RWPE1 (cell line): Measurements from ENCODE around the gene SYMPK.

ENCODE experiments used
- CTCF ChIA-PET: fragments of 350-600 bp; sonication (Branson Sonifier 250); formaldehyde crosslinking; extraction: SDS; loops from one replicate; lab custom pipeline; 2021; lab: Yijun Ruan, JAX
- POLR2A ChIA-PET: fragments of 400-600 bp; formaldehyde crosslinking; extraction: SDS; loops from one replicate; lab custom pipeline; 2020; ENCODE audit warnings: antibody characterized with exemption; ENCODE audit not compliant: low non-redundant PET; lab: Yijun Ruan, JAX
- DNase-seq: peaks from one replicate; pipeline ENCODE4 v3.0.0; 2012; ENCODE audit warnings: low spot score
- H3K27ac ChIP-seq: fragments of 450-650 bp; 2 replicates; pipeline ENCODE4 v1.5.1; 2017
- TF ChIP-seq, protein P1 (sequence below): fragments of 450-650 bp; conservative IDR thresholded peaks from 2 replicates; pipeline ENCODE4 v1.5.1; 2017; ENCODE audit warnings: low read depth, mild to moderate bottlenecking

The SYMPK gene

DNA sequence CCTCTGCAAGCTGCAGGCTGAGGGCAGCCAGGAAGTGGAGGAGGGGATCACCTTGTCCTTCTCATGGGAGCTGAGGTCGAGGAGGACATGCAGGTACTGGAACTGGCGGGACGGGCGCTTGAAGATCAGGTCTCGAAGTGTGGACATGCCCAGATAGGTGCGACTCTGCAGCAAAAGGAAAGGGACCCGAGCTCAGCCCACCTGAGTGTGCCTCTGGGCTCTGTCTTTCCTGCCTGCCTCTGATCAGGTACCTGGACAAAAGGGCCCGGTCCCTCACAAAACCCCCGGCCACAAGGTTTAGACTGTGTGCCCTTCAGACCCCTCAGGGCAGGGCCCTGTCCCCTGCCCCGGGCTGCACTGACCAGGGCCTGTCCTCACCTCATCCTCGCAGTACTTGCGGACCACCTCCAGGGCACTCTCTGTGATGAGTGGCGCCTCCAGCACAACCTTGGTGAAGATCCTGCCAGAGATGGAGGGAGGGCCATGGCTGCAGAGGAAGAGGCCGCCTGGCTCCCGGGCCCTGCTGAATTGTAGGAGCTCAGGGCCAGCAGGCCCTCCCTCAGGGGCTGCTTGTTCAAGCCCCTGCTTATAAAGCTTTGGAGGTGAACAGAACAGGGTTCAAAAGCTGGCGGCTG, 35.4 kb downstream of the SYMPK start:
- POLR2A ChIA-PET: no interaction called here
- no peak for DNase-seq
- CTCF ChIA-PET: interaction anchor here (4.5 kb wide), 1 partner anchor 10 kb away, joined by 20 read pairs; no protein-coding TSS in a partner anchor
- TF ChIP-seq, protein P1, sequence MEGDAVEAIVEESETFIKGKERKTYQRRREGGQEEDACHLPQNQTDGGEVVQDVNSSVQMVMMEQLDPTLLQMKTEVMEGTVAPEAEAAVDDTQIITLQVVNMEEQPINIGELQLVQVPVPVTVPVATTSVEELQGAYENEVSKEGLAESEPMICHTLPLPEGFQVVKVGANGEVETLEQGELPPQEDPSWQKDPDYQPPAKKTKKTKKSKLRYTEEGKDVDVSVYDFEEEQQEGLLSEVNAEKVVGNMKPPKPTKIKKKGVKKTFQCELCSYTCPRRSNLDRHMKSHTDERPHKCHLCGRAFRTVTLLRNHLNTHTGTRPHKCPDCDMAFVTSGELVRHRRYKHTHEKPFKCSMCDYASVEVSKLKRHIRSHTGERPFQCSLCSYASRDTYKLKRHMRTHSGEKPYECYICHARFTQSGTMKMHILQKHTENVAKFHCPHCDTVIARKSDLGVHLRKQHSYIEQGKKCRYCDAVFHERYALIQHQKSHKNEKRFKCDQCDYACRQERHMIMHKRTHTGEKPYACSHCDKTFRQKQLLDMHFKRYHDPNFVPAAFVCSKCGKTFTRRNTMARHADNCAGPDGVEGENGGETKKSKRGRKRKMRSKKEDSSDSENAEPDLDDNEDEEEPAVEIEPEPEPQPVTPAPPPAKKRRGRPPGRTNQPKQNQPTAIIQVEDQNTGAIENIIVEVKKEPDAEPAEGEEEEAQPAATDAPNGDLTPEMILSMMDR: no peak
- H3K27ac ChIP-seq: peak overlapping the region; percentile 73; the same call in 1 of the 2 replicates

DNA sequence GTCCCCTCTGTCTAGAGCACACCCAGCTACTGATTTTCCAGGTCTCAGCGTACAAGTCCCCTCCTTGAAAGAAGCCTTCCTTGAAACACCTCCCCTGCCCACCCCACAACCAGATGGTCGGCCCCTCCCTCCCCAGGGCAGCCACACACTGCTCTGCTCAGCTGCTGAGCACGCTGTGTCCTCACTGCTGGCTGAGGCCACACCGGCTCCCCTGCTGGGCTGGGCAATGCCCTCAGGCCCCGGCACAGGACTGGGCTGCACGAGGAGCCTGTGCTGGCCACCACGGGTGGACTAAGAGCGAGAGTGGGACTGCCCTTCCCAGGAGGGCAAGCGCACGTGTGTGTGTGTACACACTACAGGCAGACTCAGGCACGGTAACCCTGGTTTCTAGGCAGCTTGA, 36.0 kb downstream of the SYMPK start:
- CTCF ChIA-PET: interaction anchor here (4.5 kb wide), 1 partner anchor 10 kb away, joined by 20 read pairs; no protein-coding TSS in a partner anchor
- H3K27ac ChIP-seq: peak overlapping the region; percentile 73
- TF ChIP-seq, protein P1: no peak
- no peak for DNase-seq
- POLR2A ChIA-PET: no interaction called here

DNA sequence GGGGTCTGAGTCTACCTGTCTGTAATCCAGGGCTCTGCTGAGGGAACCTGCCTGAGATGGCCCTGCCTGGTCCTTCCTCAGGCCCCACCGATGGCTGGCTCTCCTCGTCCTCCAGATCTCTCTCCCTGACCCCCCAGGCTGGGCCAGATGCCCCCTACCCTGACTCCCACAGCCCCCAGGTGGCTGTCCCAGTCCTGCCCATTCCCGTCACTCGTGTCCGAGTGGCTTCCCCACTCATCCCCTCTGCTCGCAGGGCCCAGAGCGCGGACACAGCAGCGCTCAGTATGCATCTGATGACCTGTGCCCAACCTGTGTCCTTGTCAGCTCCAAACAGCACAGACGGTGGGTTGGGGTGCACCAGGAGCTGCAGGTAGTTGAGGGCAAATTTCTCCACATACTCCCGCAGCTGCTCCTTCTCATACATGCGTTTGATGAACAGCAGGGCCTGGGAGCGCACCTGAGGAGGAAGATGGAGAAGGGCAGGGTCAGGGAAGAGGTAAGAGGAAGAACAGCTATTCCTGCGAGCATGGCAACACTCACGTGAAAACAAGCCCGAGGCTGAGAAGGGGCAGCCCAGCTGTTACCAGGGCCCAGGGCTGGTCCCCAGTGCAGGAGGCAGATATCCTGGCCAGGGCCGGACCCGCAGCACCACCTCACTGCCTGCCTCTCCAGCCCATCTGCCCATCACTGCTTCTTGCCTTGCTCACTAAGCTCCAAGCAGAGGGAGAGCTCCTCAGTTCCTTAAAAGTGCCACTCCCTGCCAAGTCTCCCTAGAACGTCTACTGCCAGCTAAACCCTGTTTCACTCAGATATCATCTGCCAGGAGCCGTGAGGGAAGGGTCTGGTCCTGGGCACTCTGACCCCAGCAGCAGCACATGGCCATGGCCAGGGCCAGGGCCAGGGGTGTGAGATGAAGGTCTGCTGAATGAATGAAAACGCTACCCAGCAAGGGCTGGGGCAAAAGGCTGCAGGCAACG, 36.7 kb downstream of the SYMPK start:
- no peak for DNase-seq
- TF ChIP-seq, protein P1: no peak
- peak overlapping the region; percentile 73 for H3K27ac ChIP-seq
- ChIA-PET POLR2A (no interaction called here), CTCF (interaction anchor here (0.6 to 4.5 kb wide), 2 partner anchors 9 to 827 kb away, joined by 3 to 20 read pairs; no protein-coding TSS in a partner anchor)

DNA sequence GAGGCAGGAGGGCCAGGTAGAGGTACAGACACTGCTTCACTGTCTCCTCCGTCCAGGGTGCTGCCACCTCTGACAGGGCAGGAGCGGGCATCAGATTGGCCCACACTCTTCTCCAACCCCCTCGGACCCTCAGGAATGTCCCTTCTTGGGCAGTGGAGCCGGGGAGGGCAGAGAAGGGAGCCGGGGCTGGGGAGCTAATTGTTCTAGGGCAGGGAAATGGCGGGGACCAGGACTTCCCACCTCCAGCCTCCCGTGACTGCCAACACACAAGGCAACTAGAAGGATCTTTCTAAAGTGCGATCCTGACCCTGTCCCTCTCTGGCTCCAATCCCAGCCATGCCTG, 37.7 kb downstream of the SYMPK start:
- ChIA-PET POLR2A (interaction anchor here (0.6 kb wide), 1 partner anchor 61 kb away, joined by 3 read pairs; the partner anchor contains the start of gene IRF2BP1), CTCF (interaction anchor here (0.7 to 0.8 kb wide), 3 partner anchors 53 to 456 kb away, joined by 3 read pairs; no protein-coding TSS in a partner anchor)
- H3K27ac ChIP-seq: peak overlapping the region; percentile 73
- DNase-seq: no peak
- TF ChIP-seq, protein P1: no peak

DNA sequence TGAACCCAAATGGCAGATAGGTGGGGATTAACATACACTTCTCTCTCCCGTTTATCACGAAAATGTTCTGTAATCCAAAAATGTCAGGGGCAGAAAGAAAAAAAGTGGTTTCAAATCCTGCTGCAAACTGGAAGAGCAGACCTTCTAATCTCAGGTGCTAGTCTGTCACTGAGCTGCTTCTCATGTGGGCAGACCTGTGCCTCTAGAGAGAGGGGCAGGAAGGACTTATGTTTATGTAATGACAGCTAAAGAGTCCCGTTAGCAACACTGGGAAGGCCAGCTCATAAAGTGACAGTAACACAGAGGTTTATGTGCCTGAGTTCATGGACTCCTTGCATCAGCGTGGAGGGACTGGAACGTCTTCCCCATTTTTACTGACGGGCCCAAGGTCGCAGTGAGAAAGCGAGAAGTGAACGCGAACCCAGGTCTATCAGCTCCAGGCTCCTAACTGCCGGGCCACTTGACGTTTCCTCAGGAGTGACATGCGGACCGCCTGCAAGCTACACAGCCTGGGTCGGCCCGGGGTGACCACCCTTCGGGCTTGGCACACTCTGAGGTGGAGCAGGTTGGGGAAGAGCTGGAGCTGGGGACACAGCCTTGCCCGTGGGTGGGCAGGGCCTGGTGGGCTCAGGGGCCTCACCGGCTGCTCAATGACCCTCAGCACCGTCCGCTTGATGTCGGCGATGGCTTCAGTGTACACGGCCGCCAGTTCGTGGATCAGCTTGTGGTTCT, 38.2 kb downstream of the SYMPK start:
- H3K27ac ChIP-seq: peak overlapping the region; percentile 73
- DNase-seq: no peak
- TF ChIP-seq, protein P1: no peak
- ChIA-PET POLR2A (interaction anchor here (0.6 kb wide), 1 partner anchor 61 kb away, joined by 3 read pairs; the partner anchor contains the start of gene IRF2BP1), CTCF (interaction anchor here (0.6 to 1.5 kb wide), 5 partner anchors 12 to 456 kb away, joined by 3 to 6 read pairs (median 3); no protein-coding TSS in a partner anchor)

DNA sequence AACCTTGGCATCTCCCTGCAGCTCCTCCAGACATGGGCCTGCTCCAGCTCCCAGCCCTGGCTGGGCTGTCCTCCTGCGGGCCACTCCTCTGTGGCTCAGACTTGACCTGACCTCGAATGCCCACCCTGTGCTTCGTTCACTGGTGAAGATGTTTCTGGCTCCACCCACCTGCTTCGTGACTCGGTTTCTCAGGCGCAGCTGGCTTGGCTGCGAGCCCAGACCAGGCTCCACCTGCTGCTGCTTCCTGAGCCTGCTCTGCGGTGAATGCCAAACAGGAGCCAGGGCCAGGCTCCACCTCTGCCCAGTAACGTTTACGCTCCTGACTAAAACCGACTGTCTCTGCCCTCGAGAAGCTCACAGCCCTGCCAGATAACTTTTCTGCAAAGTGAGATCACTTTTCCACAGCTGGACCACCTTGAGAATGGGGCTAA, 38.9 kb downstream of the SYMPK start:
- POLR2A ChIA-PET: no interaction called here
- peak overlapping the region; percentile 73 for H3K27ac ChIP-seq
- CTCF ChIA-PET: interaction anchor here (0.6 to 1.5 kb wide), 2 partner anchors 12 to 54 kb away, joined by 3 to 6 read pairs; no protein-coding TSS in a partner anchor
- TF ChIP-seq, protein P1: no peak
- peak; percentile 55 for DNase-seq
